ENCODE measurements around the gene MUC12. TPM values are rescaled to one million over a fixed set of nuclear protein-coding genes. Genes with fewer than 3 reads are reported as not detected.
"Not testable (repeated sequence)": the region's sequence is repeated elsewhere in the genome, so short reads cannot be mapped to it uniquely, and the experiment has no call there.

The MUC12 gene, protein sequence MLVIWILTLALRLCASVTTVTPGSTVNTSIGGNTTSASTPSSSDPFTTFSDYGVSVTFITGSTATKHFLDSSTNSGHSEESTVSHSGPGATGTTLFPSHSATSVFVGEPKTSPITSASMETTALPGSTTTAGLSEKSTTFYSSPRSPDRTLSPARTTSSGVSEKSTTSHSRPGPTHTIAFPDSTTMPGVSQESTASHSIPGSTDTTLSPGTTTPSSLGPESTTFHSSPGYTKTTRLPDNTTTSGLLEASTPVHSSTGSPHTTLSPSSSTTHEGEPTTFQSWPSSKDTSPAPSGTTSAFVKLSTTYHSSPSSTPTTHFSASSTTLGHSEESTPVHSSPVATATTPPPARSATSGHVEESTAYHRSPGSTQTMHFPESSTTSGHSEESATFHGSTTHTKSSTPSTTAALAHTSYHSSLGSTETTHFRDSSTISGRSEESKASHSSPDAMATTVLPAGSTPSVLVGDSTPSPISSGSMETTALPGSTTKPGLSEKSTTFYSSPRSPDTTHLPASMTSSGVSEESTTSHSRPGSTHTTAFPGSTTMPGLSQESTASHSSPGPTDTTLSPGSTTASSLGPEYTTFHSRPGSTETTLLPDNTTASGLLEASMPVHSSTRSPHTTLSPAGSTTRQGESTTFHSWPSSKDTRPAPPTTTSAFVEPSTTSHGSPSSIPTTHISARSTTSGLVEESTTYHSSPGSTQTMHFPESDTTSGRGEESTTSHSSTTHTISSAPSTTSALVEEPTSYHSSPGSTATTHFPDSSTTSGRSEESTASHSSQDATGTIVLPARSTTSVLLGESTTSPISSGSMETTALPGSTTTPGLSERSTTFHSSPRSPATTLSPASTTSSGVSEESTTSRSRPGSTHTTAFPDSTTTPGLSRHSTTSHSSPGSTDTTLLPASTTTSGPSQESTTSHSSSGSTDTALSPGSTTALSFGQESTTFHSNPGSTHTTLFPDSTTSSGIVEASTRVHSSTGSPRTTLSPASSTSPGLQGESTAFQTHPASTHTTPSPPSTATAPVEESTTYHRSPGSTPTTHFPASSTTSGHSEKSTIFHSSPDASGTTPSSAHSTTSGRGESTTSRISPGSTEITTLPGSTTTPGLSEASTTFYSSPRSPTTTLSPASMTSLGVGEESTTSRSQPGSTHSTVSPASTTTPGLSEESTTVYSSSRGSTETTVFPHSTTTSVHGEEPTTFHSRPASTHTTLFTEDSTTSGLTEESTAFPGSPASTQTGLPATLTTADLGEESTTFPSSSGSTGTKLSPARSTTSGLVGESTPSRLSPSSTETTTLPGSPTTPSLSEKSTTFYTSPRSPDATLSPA (N-terminal part only)
- 0.76 and 1.5 TPM in 2 replicates for total RNA-seq

DNA sequence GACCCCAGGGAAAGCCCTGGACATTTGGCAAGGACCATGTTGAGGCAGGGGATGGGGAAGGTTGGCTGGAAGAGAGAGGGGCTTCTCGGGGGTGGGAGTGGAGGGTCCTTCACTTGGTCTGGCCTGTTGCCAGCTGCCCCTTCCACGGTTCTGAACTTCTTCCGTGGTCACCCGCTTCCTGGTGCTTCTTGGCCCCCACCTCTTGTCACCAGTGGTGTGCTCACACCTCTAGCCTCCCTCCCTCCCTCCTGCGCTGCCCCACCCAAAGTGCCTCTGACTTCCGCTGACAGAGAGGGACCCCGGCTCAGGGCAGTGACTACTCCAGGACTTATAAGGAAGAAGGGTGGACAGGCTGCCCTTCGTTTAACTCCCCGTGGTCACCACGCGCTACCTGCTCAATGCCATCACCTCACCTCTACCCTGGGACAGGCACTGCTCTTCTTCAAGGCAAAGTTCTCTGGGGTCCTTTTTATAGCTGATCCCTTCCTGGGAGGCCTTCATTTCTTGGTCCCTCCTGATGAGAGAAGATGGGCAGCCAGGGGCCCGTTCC lies at the start of gene MUC12:
MUC12 (plus strand) TSS at position 500 of the 550 bp plus-strand sequence. CDS start 58 bp downstream, outside the sequence.
- Mint-ChIP-seq H3K4me1 (peaks cover 8% of the 10 kb centered on the region), H3K27ac (no peak within 1 kb of the TSS), H3K36me3 (ENCODE audit: low read depth) (no peaks in the 10 kb centered on the region), H3K27me3 (peaks cover 37% of the 10 kb centered on the region), H3K4me3 (no peak within 1 kb of the TSS), H3K9me3 (no peaks in the 10 kb centered on the region)
- intact Hi-C loops (cut with micrococcal nuclease): loop anchor here (5.0 kb wide), 2 partner anchors 72 to 108 kb away; partner anchors contain the start of gene ACHE
- no peak for DNase-seq

DNA sequence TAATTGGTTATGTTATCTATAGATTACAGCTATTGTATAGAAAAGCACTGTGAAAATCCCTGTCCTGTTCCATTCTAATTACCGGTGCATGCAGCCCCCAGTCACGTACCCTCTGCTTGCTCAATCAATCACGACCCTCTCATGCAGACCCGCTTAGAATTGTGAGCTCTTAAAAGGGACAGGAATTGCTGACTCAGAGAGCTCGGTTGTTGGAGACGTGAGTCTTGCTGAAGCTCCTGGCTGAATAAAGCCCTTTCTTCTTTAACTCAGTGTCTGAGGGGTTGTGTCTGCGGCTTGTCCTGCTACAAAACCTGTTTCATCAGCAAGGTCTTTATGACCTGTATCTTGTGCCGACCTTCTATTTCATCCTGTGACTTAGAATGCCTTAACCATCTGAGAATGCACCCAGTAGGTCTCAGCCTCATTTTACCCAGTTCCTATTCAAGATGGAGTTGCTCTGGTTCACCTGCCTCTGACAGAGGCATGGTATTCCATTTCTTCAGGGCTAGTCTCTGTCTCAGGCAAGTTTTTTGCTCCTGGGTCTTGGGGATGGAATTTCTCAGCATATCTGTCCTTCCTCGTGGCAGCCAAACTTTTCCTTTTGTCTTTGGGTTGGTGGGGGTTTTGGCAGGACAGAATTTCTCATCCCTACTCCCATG lies 49.5 kb upstream of the MUC12 start:
- DNase-seq; H3K27ac Mint-ChIP-seq; H3K4me3 Mint-ChIP-seq; H3K4me1 Mint-ChIP-seq; H3K36me3 Mint-ChIP-seq (ENCODE audit: low read depth); H3K9me3 Mint-ChIP-seq; intact Hi-C loops (cut with micrococcal nuclease): not testable (repeated sequence)
- peaks cover 21% of the 10 kb centered on the region for H3K27me3 Mint-ChIP-seq

DNA sequence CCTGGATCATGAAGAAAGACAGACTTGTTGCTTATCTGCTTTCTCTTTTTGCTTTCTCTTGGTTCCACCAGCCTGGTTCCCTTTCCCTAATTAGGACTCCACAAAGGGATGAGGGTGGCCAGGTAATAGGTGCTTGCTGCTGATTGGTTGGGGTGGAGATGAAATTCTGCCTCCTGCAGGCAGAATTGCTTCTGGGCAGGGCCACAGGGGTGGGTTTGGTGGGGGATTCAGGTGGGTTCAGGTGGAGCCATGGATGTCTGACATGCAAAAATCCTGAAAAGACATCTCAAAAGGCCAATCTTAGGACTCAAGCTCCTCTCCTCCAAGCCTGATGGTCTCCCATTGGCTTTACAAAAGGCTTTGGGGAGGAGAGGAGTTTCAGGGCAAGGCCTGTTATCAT lies 48.3 kb upstream of the MUC12 start:
- Mint-ChIP-seq H3K27me3 (peaks cover 21% of the 10 kb centered on the region), H3K36me3 (ENCODE audit: low read depth) (no peaks in the 10 kb centered on the region), H3K9me3 (no peaks in the 10 kb centered on the region), H3K4me3 (no peak overlapping the region), H3K4me1 (no peaks in the 10 kb centered on the region), H3K27ac (no peak overlapping the region)
- no peak for DNase-seq
- intact Hi-C loops (cut with micrococcal nuclease): no loop called here

DNA sequence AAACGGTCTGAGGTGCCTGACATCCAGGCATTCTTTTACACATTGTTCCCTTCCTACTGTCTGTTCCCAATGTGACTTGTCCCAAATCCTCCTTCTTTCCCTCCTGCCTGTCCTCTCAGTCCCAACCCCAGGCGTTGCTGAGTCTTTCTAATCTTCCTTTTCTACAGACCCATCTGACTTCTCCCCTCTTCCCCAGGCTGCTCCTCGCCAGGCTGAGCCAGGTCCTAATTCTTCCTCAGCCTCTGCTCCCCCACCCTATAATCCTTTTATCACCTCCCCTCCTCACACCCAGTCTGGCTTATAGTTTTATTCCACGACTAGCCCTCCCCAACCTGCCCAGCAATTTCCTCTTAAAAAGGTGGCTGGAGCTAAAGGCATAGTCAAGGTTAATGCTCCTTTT lies 45.7 kb upstream of the MUC12 start:
- peaks cover 19% of the 10 kb centered on the region for H3K27me3 Mint-ChIP-seq
- DNase-seq; H3K4me1 Mint-ChIP-seq; H3K36me3 Mint-ChIP-seq (ENCODE audit: low read depth); intact Hi-C loops (cut with micrococcal nuclease); H3K4me3 Mint-ChIP-seq; H3K9me3 Mint-ChIP-seq; H3K27ac Mint-ChIP-seq: not testable (repeated sequence)

DNA sequence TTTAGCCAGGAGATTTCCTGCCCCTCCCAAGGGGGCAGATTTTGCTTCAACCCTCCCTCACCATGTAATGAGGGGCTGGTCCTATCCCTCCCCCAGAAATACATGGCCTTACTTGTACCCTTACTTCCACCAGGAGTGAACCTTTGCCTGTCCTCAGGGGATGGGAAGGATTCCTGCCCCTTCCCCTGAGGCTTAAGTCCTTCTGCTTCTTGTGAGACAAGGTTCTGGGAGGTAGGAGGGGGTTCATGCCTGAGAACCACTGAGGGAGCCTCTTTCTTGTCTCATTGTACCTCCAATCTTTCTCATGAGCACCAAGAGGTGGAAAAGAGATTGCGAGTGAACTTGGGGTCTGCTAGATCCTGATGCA lies 39.6 kb upstream of the MUC12 start:
- no peaks in the 10 kb centered on the region for H3K4me1 Mint-ChIP-seq
- no peaks in the 10 kb centered on the region for H3K36me3 Mint-ChIP-seq (ENCODE audit: low read depth)
- H3K27ac Mint-ChIP-seq: no peak overlapping the region
- H3K9me3 Mint-ChIP-seq: no peaks in the 10 kb centered on the region
- no peak for DNase-seq
- intact Hi-C loops (cut with micrococcal nuclease): no loop called here
- H3K4me3 Mint-ChIP-seq: no peak overlapping the region
- peaks cover 6% of the 10 kb centered on the region for H3K27me3 Mint-ChIP-seq

DNA sequence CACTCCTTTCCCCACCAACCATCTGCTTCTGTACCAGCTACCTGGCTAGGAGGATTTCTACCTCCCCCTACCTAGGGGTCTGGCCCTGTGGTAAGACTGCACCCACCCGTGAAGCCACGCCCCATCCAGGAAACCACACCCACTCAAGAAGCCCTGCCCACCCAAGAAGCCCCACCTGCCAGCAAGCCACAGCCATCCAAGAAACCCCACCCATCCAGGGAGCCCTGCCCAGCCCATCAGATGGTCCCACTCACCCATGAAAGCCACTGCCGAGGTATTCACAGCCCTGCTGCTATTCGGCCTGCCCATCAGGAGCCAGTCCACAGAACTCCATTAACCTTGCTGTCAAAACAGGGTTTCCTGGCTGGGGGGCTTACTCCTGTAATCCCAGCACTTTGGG lies 35.6 kb upstream of the MUC12 start:
- H3K27me3 Mint-ChIP-seq: peaks cover 8% of the 10 kb centered on the region
- intact Hi-C loops (cut with micrococcal nuclease): no loop called here
- H3K4me1 Mint-ChIP-seq: no peaks in the 10 kb centered on the region
- H3K27ac Mint-ChIP-seq: no peak overlapping the region
- no peak overlapping the region for H3K4me3 Mint-ChIP-seq
- H3K36me3 Mint-ChIP-seq (ENCODE audit: low read depth): no peaks in the 10 kb centered on the region
- DNase-seq: no peak
- no peaks in the 10 kb centered on the region for H3K9me3 Mint-ChIP-seq

DNA sequence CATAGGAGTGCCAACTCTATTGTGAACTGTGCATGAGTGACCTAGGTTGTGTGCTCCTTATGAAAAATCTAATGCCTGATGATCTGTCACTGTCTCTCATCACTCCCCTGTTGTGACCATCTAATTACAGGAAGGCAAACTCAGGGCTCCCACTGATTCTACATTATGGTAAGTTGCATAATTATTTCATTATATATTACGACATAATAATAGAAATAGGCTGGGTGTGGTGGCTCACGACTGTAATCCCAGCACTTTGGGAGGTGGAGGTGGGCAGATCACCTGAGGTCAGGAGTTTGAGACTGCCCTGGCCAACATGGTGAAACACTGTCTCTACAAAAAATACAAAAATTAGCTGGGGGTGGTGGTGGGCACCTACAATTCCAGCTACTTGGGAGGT lies 34.0 kb upstream of the MUC12 start:
- H3K4me1 Mint-ChIP-seq, H3K9me3 Mint-ChIP-seq: not testable (repeated sequence)

DNA sequence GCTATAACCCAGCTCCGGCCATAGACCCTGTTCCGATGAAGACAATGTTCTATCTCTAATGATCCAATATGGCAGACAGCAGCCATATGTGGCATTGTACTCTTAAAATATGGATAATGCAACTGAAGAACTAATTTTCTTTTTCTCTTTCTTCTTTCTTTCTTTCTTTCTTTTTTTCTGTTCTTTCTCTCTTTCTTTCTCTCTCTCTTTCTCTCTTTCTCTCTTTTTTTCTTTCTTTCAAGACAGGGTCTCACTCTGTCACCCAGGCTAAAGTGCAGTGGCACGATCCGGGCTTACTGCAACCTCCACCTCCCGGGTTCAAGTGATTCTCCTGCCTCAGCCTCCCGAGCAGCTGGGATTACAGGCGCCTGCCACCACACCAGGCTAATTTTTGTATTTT lies 33.2 kb upstream of the MUC12 start:
- H3K27ac Mint-ChIP-seq; H3K36me3 Mint-ChIP-seq (ENCODE audit: low read depth); intact Hi-C loops (cut with micrococcal nuclease); H3K4me1 Mint-ChIP-seq; DNase-seq; H3K27me3 Mint-ChIP-seq; H3K9me3 Mint-ChIP-seq; H3K4me3 Mint-ChIP-seq: not testable (repeated sequence)

More for the DNA sequence above, 34.0 kb upstream of the MUC12 start:
- DNase-seq; intact Hi-C loops (cut with micrococcal nuclease); H3K4me3 Mint-ChIP-seq; H3K27me3 Mint-ChIP-seq; H3K36me3 Mint-ChIP-seq (ENCODE audit: low read depth); H3K27ac Mint-ChIP-seq: not testable (repeated sequence)

DNA sequence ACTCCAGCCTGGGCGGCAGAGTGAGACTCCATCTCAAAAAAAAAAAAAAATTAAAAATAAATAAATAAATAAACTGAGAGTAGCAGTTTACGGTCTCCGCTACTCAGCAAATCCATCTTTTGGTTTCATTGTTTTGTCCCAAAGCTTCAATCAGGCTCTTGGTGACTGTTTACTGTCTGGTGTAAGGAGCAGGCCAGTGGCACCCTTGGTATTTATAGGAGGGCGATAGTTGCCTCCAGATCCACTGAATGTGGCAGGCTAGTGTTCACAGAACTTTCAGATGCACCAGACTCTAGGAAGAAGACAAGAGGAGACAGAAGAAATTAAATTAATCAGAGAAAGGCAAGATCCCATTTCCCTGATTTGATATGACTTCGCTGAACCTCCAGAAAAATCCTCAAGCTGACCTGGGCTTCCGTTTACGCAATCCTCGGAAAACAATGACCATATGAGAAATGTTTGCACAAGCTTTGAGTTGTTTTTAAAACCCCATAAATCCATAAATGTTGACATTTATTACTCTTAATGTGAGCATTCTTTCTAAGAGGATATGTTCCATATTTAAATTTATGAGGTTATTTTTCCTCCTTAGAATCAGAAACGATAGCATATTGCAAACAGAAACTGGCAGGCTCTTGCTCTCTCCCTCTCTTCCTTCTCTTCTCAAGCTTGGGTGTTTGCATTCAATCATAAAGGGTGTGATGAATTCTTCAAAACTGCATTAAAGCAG lies 27.2 kb upstream of the MUC12 start:
- H3K27ac Mint-ChIP-seq: no peak overlapping the region
- DNase-seq: no peak
- H3K4me3 Mint-ChIP-seq: no peak overlapping the region
- intact Hi-C loops (cut with micrococcal nuclease): no loop called here
- H3K9me3 Mint-ChIP-seq: no peaks in the 10 kb centered on the region
- H3K27me3 Mint-ChIP-seq: peaks cover 3% of the 10 kb centered on the region
- no peaks in the 10 kb centered on the region for H3K36me3 Mint-ChIP-seq (ENCODE audit: low read depth)
- H3K4me1 Mint-ChIP-seq: no peaks in the 10 kb centered on the region

DNA sequence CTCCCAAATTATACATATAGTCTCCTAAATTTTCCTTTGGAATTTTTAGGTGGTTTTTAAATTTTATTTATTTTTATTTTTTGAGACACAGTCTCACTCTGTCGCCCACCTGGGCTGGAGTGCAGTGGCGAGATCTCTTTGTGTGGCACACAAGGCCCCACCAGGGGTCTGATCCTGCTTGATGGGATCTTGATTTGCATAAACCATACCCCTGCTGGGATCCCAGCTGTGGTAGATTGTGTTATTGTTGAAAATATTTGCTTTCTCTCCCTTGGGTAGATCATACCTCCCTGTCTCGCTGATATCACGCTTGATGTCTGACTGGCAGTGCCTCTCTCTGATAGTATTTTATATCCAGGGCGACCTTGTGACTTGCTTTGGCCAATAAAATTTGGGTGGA lies 25.7 kb upstream of the MUC12 start:
- no peaks in the 10 kb centered on the region for H3K9me3 Mint-ChIP-seq
- H3K36me3 Mint-ChIP-seq (ENCODE audit: low read depth): no peaks in the 10 kb centered on the region
- no peaks in the 10 kb centered on the region for H3K4me1 Mint-ChIP-seq
- peaks cover 3% of the 10 kb centered on the region for H3K27me3 Mint-ChIP-seq
- H3K27ac Mint-ChIP-seq: no peak overlapping the region
- intact Hi-C loops (cut with micrococcal nuclease): no loop called here
- no peak for DNase-seq
- H3K4me3 Mint-ChIP-seq: no peak overlapping the region

DNA sequence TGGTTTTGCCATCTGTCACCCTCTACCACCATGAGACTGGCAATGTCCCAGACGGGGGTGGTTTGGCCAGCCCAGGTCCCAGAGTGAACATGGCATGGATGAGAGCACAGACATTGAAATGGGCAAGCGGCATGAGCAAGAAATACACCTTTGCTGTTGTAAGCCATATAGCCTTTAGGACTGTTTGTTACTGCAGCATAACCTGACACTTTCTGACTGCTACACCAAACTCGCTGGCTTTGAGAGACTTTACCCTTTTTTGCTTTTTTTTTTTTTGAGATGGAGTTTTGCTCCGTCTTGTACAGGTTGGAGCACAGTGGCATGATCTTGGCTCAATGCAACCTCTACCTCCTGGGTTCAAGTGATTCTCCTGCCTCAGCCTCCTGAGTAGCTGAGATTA lies 25.2 kb upstream of the MUC12 start:
- Mint-ChIP-seq H3K4me1 (no peaks in the 10 kb centered on the region), H3K27ac (no peak overlapping the region), H3K36me3 (ENCODE audit: low read depth) (no peaks in the 10 kb centered on the region), H3K4me3 (no peak overlapping the region), H3K27me3 (peaks cover 5% of the 10 kb centered on the region), H3K9me3 (no peaks in the 10 kb centered on the region)
- intact Hi-C loops (cut with micrococcal nuclease): no loop called here
- DNase-seq: no peak

DNA sequence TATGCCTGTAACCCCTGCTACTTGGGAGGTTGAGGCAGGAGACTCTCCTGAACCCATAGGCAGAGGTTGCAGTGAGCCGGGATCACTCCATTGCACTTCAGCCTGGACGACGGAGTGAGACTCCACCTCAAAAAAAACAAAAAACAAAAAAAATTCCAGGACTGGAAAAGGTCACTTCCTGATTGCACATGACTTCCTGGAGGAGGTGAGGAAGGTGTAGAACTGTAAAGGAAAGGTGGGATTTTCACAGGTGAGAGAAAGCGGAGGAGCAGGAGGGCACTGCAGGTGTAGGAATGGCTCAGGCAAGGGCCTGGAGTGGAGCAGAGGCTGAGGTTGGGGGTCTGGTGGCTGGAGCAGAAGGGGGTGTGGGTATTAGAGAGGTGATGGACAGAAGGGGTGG lies 23.3 kb upstream of the MUC12 start:
- H3K27me3 Mint-ChIP-seq: peaks cover 14% of the 10 kb centered on the region
- intact Hi-C loops (cut with micrococcal nuclease): no loop called here
- no peak overlapping the region for H3K4me3 Mint-ChIP-seq
- H3K27ac Mint-ChIP-seq: no peak overlapping the region
- H3K4me1 Mint-ChIP-seq: no peaks in the 10 kb centered on the region
- no peaks in the 10 kb centered on the region for H3K9me3 Mint-ChIP-seq
- no peak for DNase-seq
- no peaks in the 10 kb centered on the region for H3K36me3 Mint-ChIP-seq (ENCODE audit: low read depth)
